ENCODE data around the gene GAK. TPM values are rescaled to one million over a fixed set of nuclear protein-coding genes. Genes with fewer than 3 reads are reported as not detected.
"Not testable (repeated sequence)": the region's sequence is repeated elsewhere in the genome, so short reads cannot be mapped to it uniquely, and the experiment has no call there.

The GAK gene
- total RNA-seq, 4 donors from 2014 or later, result 34.9 to 48.3 (median 44.5) TPM

- Histone ChIP-seq H3K9me3 (no peaks in the 10 kb centered on the region), H3K27ac (no peak overlapping the region), H3K36me3 (no peaks in the 10 kb centered on the region), H3K27me3 (no peaks in the 10 kb centered on the region), H3K4me1 (peaks cover 0 to 4% of the 10 kb centered on the region in 2 donors), H3K4me3 (no peak overlapping the region)
- TF ChIP-seq POLR2A (IDR thresholded peaks at IDR 0.05) (no peak), CTCF (IDR thresholded peaks at IDR 0.05 in 4 of 5, conservative IDR thresholded peaks at IDR 0.05 in 1 of 5) (no peak)
- ATAC-seq (no peak), DNase-seq (peak in 1 of 2 donors; percentile 0)
- in situ Hi-C loops (cut with MboI; ENCODE audit: low sequenced_read_pairs in 4 of 4), result no loop called here
- intact Hi-C loops (cut with DNase I; ENCODE audit: low total_unique reads), result no loop called here
Measured at GRCh38 chr4:921830-922331, 10.2 kb downstream of the GAK start.

- in situ Hi-C loops (cut with MboI; ENCODE audit: low sequenced_read_pairs in 4 of 4); ATAC-seq: not testable (repeated sequence)
Measured at GRCh38 chr4:919004-919680, 13.0 kb downstream of the GAK start.

GRCh38 chr4:918591-918990 lies 13.5 kb downstream of the GAK start:
- H3K9me3 ChIP-seq; H3K4me1 ChIP-seq; in situ Hi-C loops (cut with MboI; ENCODE audit: low sequenced_read_pairs in 4 of 4); H3K27ac ChIP-seq; H3K27me3 ChIP-seq; H3K36me3 ChIP-seq; DNase-seq; intact Hi-C loops (cut with DNase I; ENCODE audit: low total_unique reads); ATAC-seq; H3K4me3 ChIP-seq: not testable (repeated sequence)

More at GRCh38 chr4:919004-919680, 13.0 kb downstream of the GAK start:
- H3K27ac ChIP-seq; H3K27me3 ChIP-seq; H3K4me3 ChIP-seq; intact Hi-C loops (cut with DNase I; ENCODE audit: low total_unique reads); H3K4me1 ChIP-seq; DNase-seq; H3K36me3 ChIP-seq; H3K9me3 ChIP-seq: not testable (repeated sequence)

- no peaks in the 10 kb centered on the region for H3K4me1 ChIP-seq
- H3K4me3 ChIP-seq, result no peak overlapping the region
- no peaks in the 10 kb centered on the region for H3K36me3 ChIP-seq
- in situ Hi-C loops (cut with MboI; ENCODE audit: low sequenced_read_pairs in 4 of 4), result no loop called here
- H3K9me3 ChIP-seq, result no peaks in the 10 kb centered on the region
- TF ChIP-seq CTCF (IDR thresholded peaks at IDR 0.05 in 4 of 5, conservative IDR thresholded peaks at IDR 0.05 in 1 of 5) (no peak), POLR2A (IDR thresholded peaks at IDR 0.05) (no peak)
- DNase-seq (no peak), ATAC-seq (no peak)
- intact Hi-C loops (cut with DNase I; ENCODE audit: low total_unique reads), result no loop called here
- no peaks in the 10 kb centered on the region for H3K27me3 ChIP-seq
- no peak overlapping the region for H3K27ac ChIP-seq
Measured at GRCh38 chr4:917992-918391, 14.1 kb downstream of the GAK start.

GRCh38 chr4:917466-917865 lies 14.7 kb downstream of the GAK start:
- intact Hi-C loops (cut with DNase I; ENCODE audit: low total_unique reads) (no loop called here), in situ Hi-C loops (cut with MboI; ENCODE audit: low sequenced_read_pairs in 4 of 4) (no loop called here)
- H3K36me3 ChIP-seq, result peaks cover 0 to under 1% of the 10 kb centered on the region in 2 donors
- TF ChIP-seq CTCF (IDR thresholded peaks at IDR 0.05 in 4 of 5, conservative IDR thresholded peaks at IDR 0.05 in 1 of 5) (no peak), POLR2A (IDR thresholded peaks at IDR 0.05) (no peak)
- DNase-seq (no peak), ATAC-seq (no peak)
- no peaks in the 10 kb centered on the region for H3K9me3 ChIP-seq
- no peaks in the 10 kb centered on the region for H3K4me1 ChIP-seq
- no peaks in the 10 kb centered on the region for H3K27me3 ChIP-seq
- H3K27ac ChIP-seq, result no peak overlapping the region
- no peak overlapping the region for H3K4me3 ChIP-seq

All from gastrocnemius medialis (tissue), 4 donors.